Adrenal gland (tissue), 5 donors: ENCODE data around the gene NDUFS8.

Experiments
- POLR2A ChIP-seq, 2 donors: fragments of 450-650 bp; IDR thresholded peaks; one replicate each; pipeline ENCODE4 v1.6.1; 2017; ENCODE audit warnings: antibody characterized with exemption in 2 of 2, mild to moderate bottlenecking in 2 of 2, moderate library complexity in 1 of 2
- TF ChIP-seq, protein P1 (sequence below), 6 experiments: fragments of 450-650 bp in 4 of 6; fragments of 200-600 bp in 2 of 6; sonication (generic) in 1 of 6; IDR thresholded peaks; 1 replicate in 5 of 6; 2 replicates in 1 of 6; pipeline versions ENCODE4 v1.5.1 to v1.8.0; 2016 to 2021; ENCODE audit warnings: antibody characterized with exemption in 6 of 6, mild to moderate bottlenecking in 2 of 6, moderate library complexity in 1 of 6
- donor health status: DM: no; HTN: no; CAD: no.

GRCh38 chr11:68080860-68081259 is 50.4 kb downstream of the NDUFS8 start:
- TF ChIP-seq, protein P1, sequence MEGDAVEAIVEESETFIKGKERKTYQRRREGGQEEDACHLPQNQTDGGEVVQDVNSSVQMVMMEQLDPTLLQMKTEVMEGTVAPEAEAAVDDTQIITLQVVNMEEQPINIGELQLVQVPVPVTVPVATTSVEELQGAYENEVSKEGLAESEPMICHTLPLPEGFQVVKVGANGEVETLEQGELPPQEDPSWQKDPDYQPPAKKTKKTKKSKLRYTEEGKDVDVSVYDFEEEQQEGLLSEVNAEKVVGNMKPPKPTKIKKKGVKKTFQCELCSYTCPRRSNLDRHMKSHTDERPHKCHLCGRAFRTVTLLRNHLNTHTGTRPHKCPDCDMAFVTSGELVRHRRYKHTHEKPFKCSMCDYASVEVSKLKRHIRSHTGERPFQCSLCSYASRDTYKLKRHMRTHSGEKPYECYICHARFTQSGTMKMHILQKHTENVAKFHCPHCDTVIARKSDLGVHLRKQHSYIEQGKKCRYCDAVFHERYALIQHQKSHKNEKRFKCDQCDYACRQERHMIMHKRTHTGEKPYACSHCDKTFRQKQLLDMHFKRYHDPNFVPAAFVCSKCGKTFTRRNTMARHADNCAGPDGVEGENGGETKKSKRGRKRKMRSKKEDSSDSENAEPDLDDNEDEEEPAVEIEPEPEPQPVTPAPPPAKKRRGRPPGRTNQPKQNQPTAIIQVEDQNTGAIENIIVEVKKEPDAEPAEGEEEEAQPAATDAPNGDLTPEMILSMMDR (IDR thresholded peaks at IDR 0.05) = no peak
- no peak for TF ChIP-seq POLR2A (IDR thresholded peaks at IDR 0.05)
